Gastrocnemius medialis (tissue), 4 donors: ENCODE data around the gene MON2.

Experiments
- CTCF ChIP-seq, 5 experiments: fragments of 450-650 bp in 3 of 5; fragments of 200-600 bp in 2 of 5; sonication (generic) in 2 of 5; IDR thresholded peaks in 4 of 5; conservative IDR thresholded peaks in 1 of 5; 1 replicate in 4 of 5; 2 replicates in 1 of 5; pipeline ENCODE4 v1.5.1; 2016 to 2019; ENCODE audit warnings: antibody characterized with exemption in 5 of 5, mild to moderate bottlenecking in 3 of 5, moderate library complexity in 3 of 5
- POLR2A ChIP-seq, 2 donors: fragments of 450-650 bp; IDR thresholded peaks; one replicate each; pipeline ENCODE4 v1.6.1; 2017; ENCODE audit warnings: antibody characterized with exemption in 2 of 2, mild to moderate bottlenecking in 2 of 2, moderate library complexity in 2 of 2

- TF ChIP-seq CTCF (IDR thresholded peaks at IDR 0.05 in 4 of 5, conservative IDR thresholded peaks at IDR 0.05 in 1 of 5): no peak
- TF ChIP-seq POLR2A (IDR thresholded peaks at IDR 0.05): no peak
Measured at GRCh38 chr12:62537551-62537950, 70.9 kb downstream of the MON2 start.
